GM19239 (cell line): ENCODE data around the gene CEP57L1.

Experiments used
- DNase-seq: peaks from one replicate; pipeline ENCODE4 v3.0.0; 2011; ENCODE audit warnings: low spot score; ENCODE audit not compliant: insufficient read length
- FAIRE-seq: peaks from 2 replicates; lab custom pipeline; 2011; peaks lifted over from hg19 to GRCh38; lab: Jason Lieb, UNC

CEP57L1 gene

DNA sequence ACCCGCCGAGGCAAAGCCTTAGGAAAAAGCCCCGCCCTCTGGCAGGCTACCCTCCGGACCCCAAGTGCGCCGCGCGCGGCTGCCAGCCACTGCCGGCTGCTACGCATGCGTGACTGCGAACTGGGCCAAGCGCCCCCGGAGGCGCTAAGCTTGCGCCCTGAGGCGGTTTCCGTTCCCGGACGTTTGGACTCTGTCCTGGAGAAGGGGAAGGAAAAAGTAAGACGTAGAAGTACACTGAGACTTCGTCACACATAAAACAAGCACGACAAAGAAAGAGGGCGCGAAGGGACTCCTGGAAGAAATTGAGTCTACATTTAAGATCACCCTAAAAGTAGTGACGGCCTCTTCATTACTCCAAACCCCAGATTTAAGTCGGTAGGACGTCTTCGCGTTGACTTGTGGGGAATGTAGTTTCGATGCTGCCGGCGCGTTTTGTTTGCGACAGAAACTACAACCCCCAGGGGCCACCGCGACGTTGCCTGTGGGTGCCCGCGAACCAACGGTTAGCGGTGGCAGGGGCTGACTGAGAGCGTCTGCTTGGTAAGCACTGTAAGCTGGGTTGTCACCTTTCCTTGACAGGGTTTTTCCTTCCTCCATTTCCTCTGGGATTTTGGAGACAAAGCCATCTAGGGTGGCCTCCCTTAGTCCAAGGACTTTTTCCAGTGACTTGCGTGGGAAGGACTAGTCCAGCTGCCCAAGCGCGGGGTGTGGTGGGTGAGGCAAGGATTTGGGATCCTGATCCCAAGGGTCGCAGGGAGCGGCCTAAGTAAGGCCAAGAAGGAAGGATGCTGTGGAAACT, at the start of gene CEP57L1:
TSS of gene CEP57L1 (plus strand) at position 472 of the 799 bp plus-strand sequence. CDS start 49,715 bp downstream, outside the sequence.
- peak; percentile 49 for DNase-seq
- peak; percentile 89 for FAIRE-seq

DNA sequence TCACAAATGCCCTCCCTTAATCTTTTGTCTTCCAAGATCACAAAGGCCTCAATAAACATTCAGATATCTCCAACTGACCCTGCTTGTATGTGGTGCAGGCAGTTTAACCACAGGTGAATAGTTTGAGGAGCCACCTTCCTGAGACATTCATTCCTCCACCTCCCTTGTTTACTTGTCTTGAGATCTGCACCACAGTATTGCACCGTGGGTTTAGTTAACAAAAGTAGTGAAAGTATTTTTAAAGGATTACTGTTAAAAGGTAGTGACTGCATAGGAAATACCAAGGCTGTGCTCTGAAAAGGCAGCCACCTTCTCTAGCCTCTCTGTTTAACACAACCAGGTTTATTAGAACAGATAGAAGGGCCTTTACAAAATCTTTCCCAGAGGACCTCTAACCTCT, 47.1 kb upstream of the CEP57L1 start:
- FAIRE-seq = no peak

DNA sequence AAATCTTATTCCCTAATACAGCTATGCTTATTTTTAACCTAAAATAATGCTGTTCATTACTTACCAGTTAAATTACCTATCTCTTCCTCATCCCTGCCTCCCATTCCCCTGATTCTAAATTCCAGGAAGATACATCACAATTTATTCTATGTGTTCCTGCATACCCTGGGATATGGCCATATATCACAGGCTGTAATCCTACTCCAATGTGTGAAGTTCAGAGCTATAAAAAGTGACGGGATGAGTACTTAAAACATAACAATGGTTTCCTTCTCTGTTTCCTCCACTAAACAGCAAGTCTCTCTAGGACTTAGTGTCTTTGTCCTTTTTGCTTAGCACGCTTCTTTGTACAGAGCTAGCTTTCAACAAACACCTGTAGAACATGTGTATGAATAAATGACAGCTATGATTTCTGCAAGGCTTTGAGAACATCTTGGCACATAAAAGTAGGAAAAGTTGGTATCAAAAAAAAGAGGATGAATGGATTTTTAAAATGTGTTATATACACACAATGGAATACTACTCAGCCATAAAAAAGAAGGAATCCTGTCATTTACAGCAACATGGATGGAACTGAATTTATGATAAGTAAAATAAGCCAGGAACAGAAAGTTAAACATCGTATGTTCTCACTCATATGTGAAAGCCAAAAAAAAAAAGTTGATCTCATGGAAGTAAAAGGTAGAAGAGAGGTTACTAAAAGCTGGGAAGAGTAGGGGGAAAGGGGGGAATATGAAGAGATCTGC, 46.5 kb upstream of the CEP57L1 start:
- no peak for DNase-seq
- FAIRE-seq = no peak

More for the DNA sequence above, 47.1 kb upstream of the CEP57L1 start:
- DNase-seq = no peak

DNA sequence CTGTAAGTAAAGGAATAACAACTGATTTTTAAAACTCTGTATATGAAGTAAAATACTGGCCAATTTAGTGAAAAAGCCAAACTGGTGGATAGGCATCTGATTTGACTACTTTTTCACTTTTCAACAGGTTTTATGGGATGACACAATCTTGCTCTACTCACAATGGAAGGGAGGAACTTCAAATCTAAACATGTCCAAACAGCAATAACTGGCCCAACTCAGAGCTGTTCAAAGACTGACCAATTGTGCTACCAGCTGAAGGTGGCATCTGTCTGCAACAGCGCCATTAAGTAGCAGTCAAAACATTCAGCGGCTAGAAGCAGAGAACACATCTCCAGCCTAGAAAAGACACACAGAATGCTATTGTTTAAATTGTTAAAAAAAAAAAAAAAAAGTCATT, 45.3 kb upstream of the CEP57L1 start:
- FAIRE-seq = peak; percentile 48
- no peak for DNase-seq

DNA sequence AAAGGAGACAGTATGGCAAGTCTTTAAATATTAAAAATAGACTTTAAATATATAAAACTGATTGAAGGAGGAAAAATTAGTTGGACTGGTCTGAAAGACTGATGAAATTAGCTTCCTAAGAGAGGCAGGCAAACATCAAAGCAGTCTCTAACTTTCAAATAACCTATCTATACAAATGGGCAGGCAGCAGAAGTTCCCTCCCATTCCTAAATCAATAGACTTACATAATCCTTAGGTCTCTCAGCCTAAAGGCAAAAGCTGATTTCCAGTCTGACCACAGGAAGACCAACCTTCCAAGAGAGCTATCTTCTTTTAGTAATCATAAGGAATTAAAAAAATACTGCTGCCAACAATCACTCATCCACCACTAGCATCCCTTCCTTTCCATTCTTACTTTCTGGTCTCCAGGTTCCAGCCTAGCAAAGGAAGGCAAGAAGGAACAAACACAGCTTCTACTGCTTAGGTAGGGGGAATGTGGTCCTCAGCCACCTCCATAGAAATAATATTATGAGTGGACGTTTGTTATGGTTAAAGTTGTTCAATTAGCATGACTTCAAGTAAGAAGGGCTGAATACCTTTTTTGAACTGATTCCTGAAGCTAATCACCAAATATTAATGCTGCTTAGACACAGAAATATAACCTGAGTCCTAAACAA, 44.7 kb upstream of the CEP57L1 start:
- peak; percentile 66 for FAIRE-seq

DNA sequence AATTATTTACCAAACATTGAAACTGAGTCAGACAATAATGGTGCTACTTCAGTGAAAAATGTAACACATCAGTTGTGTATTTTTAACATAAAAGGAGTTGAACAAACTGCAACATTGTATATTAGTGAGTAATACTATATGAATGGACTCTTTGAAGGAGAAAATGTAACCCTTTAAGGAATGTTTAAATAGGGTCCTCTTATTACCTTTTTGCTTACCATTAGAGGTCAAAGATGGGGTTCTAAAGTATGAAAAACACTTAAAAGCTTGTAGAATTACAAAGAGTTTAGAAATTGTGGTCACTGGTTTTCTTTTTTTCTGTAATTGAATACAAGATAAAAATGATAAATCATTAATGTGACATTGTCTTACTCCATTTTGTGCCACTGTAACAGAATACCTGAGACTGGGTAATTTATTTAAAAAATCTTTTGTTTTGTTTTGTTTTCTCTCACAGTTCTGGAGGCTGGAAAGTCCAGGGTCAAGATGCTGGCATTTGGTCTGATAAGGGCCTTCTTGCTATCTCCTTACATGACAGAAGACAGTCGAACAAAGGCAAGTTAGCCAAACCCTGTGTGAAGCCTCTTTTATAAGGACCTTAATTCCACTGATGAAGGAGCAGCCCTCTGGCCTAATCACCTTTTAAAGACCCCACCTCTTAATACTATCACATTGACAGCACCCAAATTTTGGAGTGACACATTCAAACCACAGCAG, 43.8 kb upstream of the CEP57L1 start:
- no peak for DNase-seq
- FAIRE-seq = peak; percentile 39

More for the DNA sequence above, 44.7 kb upstream of the CEP57L1 start:
- no peak for DNase-seq

DNA sequence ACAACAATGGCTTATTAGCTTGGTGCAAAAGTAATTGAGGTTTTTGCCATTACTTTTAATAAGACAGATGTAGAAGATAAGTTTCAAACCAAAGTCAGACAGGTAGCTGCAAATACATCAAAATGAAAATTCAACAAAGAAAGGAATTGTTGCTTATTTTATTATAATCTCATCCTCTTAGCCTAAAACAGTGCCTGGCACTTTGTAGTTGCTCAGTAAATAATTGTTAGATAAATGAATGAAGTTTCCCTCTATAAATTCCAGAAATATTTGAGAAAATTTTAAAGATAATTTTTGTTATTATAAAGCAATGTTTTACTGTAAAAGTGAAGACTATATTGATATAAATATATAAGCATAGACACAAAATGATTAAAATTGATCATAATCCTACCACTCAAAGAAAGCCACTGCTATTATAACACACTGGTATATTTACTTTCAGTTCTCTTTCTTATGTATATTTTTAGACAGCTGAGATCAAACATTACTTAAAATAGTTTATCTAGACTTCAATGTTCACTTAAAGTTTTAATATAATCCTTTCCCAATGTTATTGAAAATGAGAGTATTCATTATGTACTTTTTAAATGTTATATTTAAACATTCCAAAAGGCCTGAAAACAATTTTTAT, 43.2 kb upstream of the CEP57L1 start:
- DNase-seq (no peak), FAIRE-seq (no peak)

DNA sequence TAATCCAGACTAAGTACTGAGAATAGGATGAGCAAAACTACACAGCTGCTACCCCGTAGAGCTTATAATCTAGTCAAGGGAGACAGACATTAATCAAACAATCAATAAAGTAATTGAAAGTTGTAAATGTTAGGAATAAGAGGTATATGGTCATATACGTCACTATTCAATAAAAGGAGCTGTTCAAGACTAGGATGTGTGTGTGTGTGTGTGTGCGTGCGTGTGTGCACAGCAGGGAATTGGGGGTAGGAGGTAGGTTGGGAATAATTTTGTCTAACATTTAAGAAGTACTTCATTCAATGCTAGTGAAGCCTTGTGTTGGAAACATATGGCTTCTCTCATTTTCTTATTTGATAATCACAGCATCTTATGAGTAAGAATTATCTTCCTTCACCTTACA, 42.5 kb upstream of the CEP57L1 start:
- DNase-seq (no peak), FAIRE-seq (no peak)

DNA sequence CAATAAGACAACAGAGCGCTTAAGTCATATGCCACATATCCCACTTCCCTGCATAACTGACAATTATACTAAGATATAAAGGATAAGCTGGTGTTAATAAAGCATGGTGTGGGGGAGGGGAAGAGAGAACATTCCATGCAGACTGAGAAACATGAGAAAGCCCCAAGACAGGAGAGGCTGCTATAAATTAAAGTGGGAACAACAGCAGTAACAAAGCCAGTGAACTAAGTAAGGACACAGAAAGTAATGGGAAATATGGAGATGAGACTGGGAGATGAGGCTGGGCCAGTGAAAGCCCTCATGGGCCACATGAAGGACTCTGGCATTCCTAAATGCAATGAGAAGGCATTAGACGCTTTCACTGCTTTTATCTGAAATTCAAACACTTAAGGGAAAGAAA, 42.0 kb upstream of the CEP57L1 start:
- no peak for DNase-seq
- FAIRE-seq = no peak

DNA sequence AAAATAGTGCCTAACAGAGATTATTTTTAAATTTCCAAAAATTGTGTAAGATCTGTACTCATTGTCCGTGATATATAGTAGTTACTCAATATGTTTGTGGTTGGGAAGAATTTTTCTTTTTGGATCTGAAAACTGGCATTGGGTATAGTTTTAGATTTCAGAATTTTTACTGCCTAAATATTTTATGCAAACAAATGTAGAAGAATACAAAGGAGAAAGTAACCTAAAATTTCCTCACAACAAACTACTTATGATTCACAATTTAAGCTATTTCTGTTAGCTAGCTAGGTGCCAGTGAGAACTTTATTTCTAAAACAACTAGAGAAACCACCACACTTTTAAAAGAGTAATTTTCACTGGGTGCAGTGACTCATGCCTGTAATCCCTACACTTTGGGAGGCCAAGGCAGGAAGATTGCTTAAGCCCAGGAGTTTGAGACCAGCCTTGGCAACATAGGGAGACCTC, 39.5 kb upstream of the CEP57L1 start:
- FAIRE-seq (no peak), DNase-seq (no peak)

DNA sequence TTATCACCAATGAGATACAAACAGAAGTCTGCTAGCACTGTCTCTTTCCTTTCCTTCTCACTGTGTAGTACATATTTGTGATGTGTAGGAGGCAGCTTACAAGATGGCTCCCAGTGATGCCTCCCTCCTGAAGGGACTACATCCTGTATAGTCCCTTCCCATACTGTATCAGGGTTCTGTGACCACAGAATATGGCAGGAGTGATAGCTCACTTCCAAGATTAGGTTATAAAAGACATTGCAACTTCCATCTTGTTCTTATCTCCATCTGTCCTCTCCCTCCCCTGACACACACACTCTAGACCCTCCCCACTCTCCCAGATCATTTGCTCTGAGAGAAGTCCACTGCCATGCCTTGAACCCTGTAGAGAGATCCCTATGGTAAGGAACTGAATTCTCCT, 38.6 kb upstream of the CEP57L1 start:
- no peak for DNase-seq
- FAIRE-seq = no peak

DNA sequence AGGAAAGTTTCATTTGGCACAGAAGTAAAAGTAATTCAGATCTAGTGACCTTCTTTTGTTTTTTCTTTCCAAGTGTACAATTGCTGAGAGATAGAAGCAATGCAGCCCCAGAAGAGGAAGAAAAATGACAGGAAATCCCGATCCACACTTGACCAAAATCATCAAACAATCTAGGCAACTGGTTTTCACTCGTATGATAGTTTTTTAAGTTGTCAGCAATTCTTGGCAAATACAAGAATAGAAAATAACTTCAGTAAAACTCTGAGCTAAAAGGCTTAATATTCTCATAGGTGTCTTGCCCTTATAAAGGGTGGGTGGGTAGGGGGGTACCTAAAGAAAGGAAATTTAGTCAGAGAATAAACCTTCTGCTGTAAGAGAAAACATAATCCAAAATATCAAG, 36.7 kb upstream of the CEP57L1 start:
- no peak for DNase-seq
- no peak for FAIRE-seq

DNA sequence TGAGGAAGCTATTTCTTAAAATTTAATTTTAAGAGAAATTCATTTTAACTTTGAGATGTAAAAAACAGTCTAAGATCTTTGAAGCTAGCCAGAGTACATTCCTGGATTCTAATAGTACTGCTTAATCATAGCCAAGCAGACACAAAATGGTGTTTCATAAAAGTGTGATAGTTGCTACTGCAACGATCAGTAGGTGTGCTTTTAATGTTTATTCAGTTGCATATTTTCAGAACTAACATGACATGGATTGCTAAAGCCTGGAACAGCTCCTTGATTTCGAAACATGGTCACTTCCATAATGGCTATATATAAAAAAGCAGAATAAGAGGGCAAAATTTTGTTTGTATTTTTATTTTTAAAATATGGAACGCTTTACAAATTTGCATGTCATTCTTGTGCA, 36.2 kb upstream of the CEP57L1 start:
- no peak for FAIRE-seq
- DNase-seq = no peak

DNA sequence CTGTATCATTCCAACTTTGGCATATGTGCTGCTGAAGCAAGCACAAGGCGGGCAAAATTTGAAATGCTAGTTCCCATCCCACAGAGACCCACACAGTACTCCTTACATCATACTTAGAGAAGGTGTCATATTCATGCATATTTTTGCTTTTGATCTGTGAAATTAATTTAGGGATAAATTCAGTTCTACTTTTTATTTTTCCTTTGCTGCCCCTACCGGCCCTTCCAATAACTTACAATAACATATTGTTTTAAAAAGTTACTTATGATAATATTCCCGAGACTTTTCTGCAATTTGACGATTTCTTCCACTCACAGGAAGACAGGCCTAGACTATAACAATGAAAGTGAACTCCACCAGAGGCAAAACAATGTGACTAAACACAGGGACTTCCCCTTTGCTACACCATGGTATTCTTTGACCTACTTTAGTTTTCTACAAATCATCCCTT, 35.7 kb upstream of the CEP57L1 start:
- peak; percentile 28 for FAIRE-seq
- no peak for DNase-seq

DNA sequence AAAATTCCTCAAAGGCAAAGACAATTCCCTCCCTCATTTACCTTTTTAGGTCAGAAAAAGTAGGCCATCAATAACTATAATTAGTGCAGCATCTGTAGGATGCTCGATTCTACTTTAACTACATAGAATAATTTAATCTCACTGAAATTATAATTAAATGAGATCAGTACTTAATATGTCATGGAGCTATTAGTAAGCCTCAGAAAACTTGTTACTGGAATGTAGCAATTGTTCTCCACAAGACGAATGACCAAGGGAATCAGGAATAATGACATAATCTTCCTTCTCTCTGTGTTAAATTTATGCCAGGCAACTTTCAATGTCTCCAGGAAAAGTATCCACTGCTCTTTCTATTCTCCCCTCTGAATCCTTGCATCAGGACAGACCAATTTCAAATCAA, 34.7 kb upstream of the CEP57L1 start:
- FAIRE-seq (no peak), DNase-seq (no peak)

DNA sequence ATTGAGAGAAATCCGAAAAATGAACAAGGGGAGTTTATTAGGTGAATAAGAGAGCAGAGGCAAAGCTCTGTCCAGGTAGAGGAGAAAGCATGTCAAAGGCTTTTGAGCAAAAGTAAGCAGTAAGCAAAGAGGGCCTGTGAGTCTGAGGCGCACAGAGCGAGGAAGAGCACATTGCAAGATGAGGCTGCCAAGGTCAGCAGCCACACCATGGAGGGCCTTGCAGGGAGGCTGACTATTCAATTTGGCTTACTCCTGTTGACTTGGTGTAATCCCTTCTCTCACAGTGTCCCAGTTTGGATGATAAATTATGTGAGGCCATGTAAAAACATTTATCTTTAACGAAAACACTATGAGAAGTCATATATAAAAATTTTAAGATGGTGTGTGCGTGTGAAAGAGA, 33.1 kb upstream of the CEP57L1 start:
- DNase-seq (no peak), FAIRE-seq (no peak)

DNA sequence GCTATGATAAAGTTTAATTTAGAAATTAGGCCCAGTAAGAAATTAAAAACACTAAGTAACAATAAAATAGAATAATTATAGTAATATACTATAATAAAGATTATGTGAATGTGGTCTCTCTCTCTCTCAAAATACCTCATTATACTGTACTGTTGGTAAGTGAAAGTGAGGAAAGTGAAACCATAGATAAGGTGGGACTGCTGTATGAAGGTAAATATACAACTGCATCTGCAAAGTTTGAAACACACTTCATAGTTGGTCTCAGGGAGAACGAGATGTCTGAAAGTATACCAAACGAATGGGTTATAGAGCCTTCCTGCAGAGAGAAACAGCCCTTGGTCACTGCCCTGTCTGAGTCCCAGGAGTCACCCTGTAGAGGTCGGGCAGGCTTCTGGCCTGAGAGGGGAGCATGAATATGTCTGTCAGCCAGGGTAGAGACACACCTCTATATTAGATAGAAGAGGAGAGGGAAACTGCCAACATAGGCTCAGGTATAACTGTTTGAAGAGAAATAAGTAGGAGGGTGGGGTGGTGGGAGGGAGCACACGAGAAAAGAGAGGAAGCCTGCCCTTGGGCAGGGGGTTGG, 32.4 kb upstream of the CEP57L1 start:
- no peak for DNase-seq
- FAIRE-seq = no peak

DNA sequence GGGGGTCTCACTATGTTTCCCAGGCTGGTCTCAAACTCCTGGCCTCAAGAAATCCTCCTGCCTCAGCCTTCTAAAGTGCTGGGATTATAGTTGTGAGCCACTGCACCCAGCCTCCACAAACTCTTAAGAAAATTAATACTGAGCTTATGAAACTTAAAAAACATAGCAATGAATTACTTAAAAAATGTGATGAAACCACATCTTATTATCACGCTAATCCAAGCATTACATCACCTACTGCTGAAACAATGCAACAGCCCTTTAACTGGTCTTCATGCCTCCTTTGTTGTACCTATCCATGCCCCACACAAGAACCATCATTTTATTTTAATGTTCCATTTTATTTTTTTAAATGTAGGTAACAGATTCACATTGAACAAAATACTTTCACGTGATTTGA, 25.6 kb upstream of the CEP57L1 start:
- DNase-seq = no peak
- FAIRE-seq = no peak

DNA sequence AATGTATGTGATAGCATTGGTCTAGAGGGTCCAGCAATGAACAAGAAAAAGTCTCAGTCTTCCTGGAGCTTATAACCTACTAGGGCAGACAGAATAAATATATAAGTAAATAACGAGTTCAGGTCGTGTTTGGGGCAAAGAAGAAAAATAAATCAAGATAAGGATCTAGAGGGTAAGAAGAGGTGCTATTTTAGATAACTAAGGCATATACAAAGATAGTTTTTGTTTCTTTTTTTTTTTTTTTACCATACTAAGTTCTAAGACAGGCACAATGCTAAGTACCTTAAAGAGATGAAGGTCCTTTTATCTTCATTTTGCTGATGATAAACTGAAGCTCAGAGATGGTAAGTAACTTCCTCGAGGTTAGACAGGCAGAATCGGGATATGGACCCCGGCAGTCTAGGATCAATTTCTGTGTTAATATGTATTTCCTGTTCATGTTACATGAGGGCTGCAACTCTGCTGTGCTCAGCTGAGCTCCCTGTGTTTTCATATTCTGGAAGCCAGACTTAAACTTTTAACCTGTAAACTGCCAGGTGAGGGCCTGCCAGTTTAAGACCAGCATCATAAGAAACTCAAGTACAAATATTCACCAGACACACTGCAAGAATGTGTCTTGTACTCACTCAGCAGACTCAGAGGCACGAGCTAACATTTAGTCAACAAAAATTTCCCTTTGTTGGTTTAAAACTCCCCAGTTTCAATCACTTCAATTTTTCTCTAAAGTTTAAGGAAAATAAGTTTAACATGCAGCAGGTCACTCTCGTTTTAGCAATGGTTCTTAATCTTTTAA, 24.0 kb upstream of the CEP57L1 start:
- no peak for DNase-seq
- FAIRE-seq = no peak
